Measurements from ENCODE around the gene GHSR. TPM values are rescaled to one million over a fixed set of nuclear protein-coding genes. Genes with fewer than 3 reads are reported as not detected.

Gene GHSR
- total RNA-seq, 1 experiment from 2014 or later: not detected

DNA sequence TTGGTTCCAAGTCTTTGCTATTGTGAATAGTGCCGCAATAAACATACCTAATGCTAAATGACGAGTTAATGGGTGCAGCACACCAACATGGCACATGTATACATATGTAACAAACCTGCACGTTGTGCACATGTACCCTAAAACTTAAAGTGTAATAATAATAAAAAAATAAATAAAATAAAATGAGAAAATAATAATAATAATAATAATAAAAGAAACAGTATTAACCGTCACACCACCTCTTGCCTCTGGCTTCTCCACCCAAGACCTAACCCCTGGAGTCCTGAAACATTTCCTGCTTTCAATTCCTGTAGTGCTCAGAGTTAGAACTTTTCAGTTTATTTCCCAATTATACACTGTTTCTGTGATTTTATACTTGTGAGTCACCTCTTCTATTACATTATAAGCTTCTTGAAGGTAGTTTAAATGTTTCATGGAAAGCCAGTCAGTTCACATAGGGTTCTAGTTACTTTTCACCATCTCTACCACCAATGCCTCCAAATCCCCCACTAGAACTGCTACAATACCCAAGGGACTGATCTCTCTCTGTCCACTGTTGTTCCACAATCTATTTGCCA lies 18.4 kb upstream of the GHSR start:
- CTCF ChIA-PET: no interaction called here
- H3K4me2 ChIP-seq (ENCODE audit: low read length): no peak overlapping the region
- POLR2A ChIA-PET (ENCODE audit: unreplicated experiment): interaction anchor here (0.6 kb wide), 1 partner anchor 1411 kb away, joined by 3 read pairs; no protein-coding TSS in a partner anchor

GRCh38 chr3:172465281-172465680 lies 17.0 kb upstream of the GHSR start:
- Histone ChIP-seq H3K9me2 (replicated peaks; ENCODE audit: low read length) (no peaks in the 10 kb centered on the region), H3K79me2 (ENCODE audit: low read length) (no peaks in the 10 kb centered on the region), H3K9me3 (ENCODE audit: low read length) (no peaks in the 10 kb centered on the region), H3K27ac (ENCODE audit: low read length) (no peak overlapping the region), H3K36me3 (ENCODE audit: low read depth, low read length) (no peaks in the 10 kb centered on the region), H2AFZ (ENCODE audit: low read length) (no peak overlapping the region), H3K9ac (ENCODE audit: low read length) (no peak overlapping the region), H3K4me2 (ENCODE audit: low read length) (no peak overlapping the region), H4K20me1 (ENCODE audit: low read length) (no peaks in the 10 kb centered on the region), H3K4me3 (ENCODE audit: low read length) (no peak overlapping the region), H3K4me1 (ENCODE audit: insufficient read depth, low read length) (peaks cover 14% of the 10 kb centered on the region), H3F3A (ENCODE audit: low read length, unreplicated experiment) (no peaks in the 10 kb centered on the region), H3K27me3 (ENCODE audit: low read length) (no peaks in the 10 kb centered on the region)
- no TSS peak for BruUV-seq (replicated peaks)
- no peak for TF ChIP-seq CTCF (conservative IDR thresholded peaks at IDR 0.05; ENCODE audit: low read depth, low read length)
- no peak for TF ChIP-seq EZH2phosphoT487 (IDR thresholded peaks at IDR 0.05; ENCODE audit: borderline replicate concordance, low read length)
- no peak for TF ChIP-seq EZH2 (IDR thresholded peaks at IDR 0.05; ENCODE audit: low read length, unreplicated experiment)
- ChIA-PET POLR2A (ENCODE audit: unreplicated experiment) (no interaction called here), CTCF (no interaction called here)
- DNase-seq (no peak), ATAC-seq (no peak)
- intact Hi-C loops (cut with micrococcal nuclease): no loop called here

More for the DNA sequence above, 18.4 kb upstream of the GHSR start:
- BruUV-seq (replicated peaks): no TSS peak
- Histone ChIP-seq H3K4me3 (ENCODE audit: low read length) (no peak overlapping the region), H3K27ac (ENCODE audit: low read length) (no peak overlapping the region), H3K9me3 (ENCODE audit: low read length) (no peaks in the 10 kb centered on the region), H3K9ac (ENCODE audit: low read length) (no peak overlapping the region), H3K9me2 (replicated peaks; ENCODE audit: low read length) (no peaks in the 10 kb centered on the region), H3K79me2 (ENCODE audit: low read length) (no peaks in the 10 kb centered on the region), H2AFZ (ENCODE audit: low read length) (no peak overlapping the region), H4K20me1 (ENCODE audit: low read length) (no peaks in the 10 kb centered on the region), H3K4me1 (ENCODE audit: insufficient read depth, low read length) (peaks cover 14% of the 10 kb centered on the region), H3K27me3 (ENCODE audit: low read length) (no peaks in the 10 kb centered on the region), H3K36me3 (ENCODE audit: low read depth, low read length) (no peaks in the 10 kb centered on the region), H3F3A (ENCODE audit: low read length, unreplicated experiment) (no peaks in the 10 kb centered on the region)
- TF ChIP-seq EZH2 (IDR thresholded peaks at IDR 0.05; ENCODE audit: low read length, unreplicated experiment) (no peak), CTCF (conservative IDR thresholded peaks at IDR 0.05; ENCODE audit: low read depth, low read length) (no peak), EZH2phosphoT487 (IDR thresholded peaks at IDR 0.05; ENCODE audit: borderline replicate concordance, low read length) (no peak)
- peak; percentile 33 for ATAC-seq
- intact Hi-C loops (cut with micrococcal nuclease): no loop called here
- DNase-seq: peak; percentile 4

- TF ChIP-seq EZH2phosphoT487 (IDR thresholded peaks at IDR 0.05; ENCODE audit: borderline replicate concordance, low read length): no peak
- no peak for TF ChIP-seq CTCF (conservative IDR thresholded peaks at IDR 0.05; ENCODE audit: low read depth, low read length)
- Histone ChIP-seq H2AFZ (ENCODE audit: low read length) (no peak overlapping the region), H3K36me3 (ENCODE audit: low read depth, low read length) (no peaks in the 10 kb centered on the region), H3K27me3 (ENCODE audit: low read length) (no peaks in the 10 kb centered on the region), H3F3A (ENCODE audit: low read length, unreplicated experiment) (no peaks in the 10 kb centered on the region), H3K4me2 (ENCODE audit: low read length) (no peak overlapping the region), H3K4me3 (ENCODE audit: low read length) (no peak overlapping the region), H3K9ac (ENCODE audit: low read length) (no peak overlapping the region), H3K9me3 (ENCODE audit: low read length) (no peaks in the 10 kb centered on the region), H3K79me2 (ENCODE audit: low read length) (no peaks in the 10 kb centered on the region), H3K9me2 (replicated peaks; ENCODE audit: low read length) (no peaks in the 10 kb centered on the region), H4K20me1 (ENCODE audit: low read length) (no peaks in the 10 kb centered on the region), H3K4me1 (ENCODE audit: insufficient read depth, low read length) (peaks cover 14% of the 10 kb centered on the region), H3K27ac (ENCODE audit: low read length) (no peak overlapping the region)
- no peak for DNase-seq
- intact Hi-C loops (cut with micrococcal nuclease): no loop called here
- ChIA-PET CTCF (interaction anchor here (0.6 kb wide), 1 partner anchor 92 kb away, joined by 3 read pairs; no protein-coding TSS in a partner anchor), POLR2A (ENCODE audit: unreplicated experiment) (no interaction called here)
- BruUV-seq (replicated peaks): no TSS peak
- ATAC-seq: no peak
Observed at GRCh38 chr3:172464306-172464705, 16.1 kb upstream of the GHSR start.
